Adrenal gland (tissue), 12 donors: ENCODE data around the gene SEC14L6. TPM values are rescaled to one million over a fixed set of nuclear protein-coding genes. Genes with fewer than 3 reads are reported as not detected.

Experiments
- DNase-seq, 7 donors: peaks; one replicate each; pipeline ENCODE4 v3.0.0-alpha.2; 2019 to 2020
- H3K27ac ChIP-seq, 5 donors: fragments of 200-600 bp; sonication (generic) in 4 of 5; 1 replicate in 3 of 5; 2 replicates in 2 of 5; pipeline versions ENCODE4 v1.5.1 to v1.8.0; 2016 to 2020; ENCODE audit warnings: mild to moderate bottlenecking in 1 of 5
- H3K27me3 ChIP-seq: fragments of 200-600 bp; 2 replicates; pipeline ENCODE4 v1.8.0; 2021
- H3K36me3 ChIP-seq, 2 donors: fragments of 200-600 bp; replicated peaks in 1 of 2; 1 replicate in 1 of 2; 2 replicates in 1 of 2; pipeline versions ENCODE4 v1.5.1 to v1.8.0; 2018 to 2022
- H3K4me1 ChIP-seq, 2 donors: fragments of 200-600 bp; replicated peaks in 1 of 2; 1 replicate in 1 of 2; 2 replicates in 1 of 2; pipeline versions ENCODE4 v1.5.1 to v1.8.0; 2018 to 2021
- H3K4me3 ChIP-seq, 4 donors: fragments of 200-600 bp; sonication (generic) in 3 of 4; one replicate each; pipeline ENCODE4 v1.5.1; 2016 to 2018
- H3K9me3 ChIP-seq, 3 donors: fragments of 200-600 bp; sonication (generic) in 1 of 3; replicated peaks in 1 of 3; 1 replicate in 2 of 3; 2 replicates in 1 of 3; pipeline versions ENCODE4 v1.5.1 to v1.8.0; 2016 to 2021
- POLR2A ChIP-seq, 2 donors: fragments of 450-650 bp; IDR thresholded peaks; one replicate each; pipeline ENCODE4 v1.6.1; 2017; ENCODE audit warnings: antibody characterized with exemption in 2 of 2, mild to moderate bottlenecking in 2 of 2, moderate library complexity in 1 of 2
- WGBS, 4 donors: extraction: QIAGEN DNeasy Blood & Tissue Kit in 2 of 4; methylation state at CpG; one replicate each; pipeline versions ENCODE4 v1.1.5 to v1.1.7; 2013 to 2017; 5-methylcytosine and 5-hydroxymethylcytosine counted together
- intact Hi-C, 2 donors: fragments of 100-400 bp; cut with DNase I; formaldehyde crosslinking; loops; one replicate each; pipeline versions ENCODE4 v1.14.1 to v1.15.0; 2022 to 2023
- polyA plus RNA-seq, 3 donors: library from polyadenylated mRNA; stranded (reverse); fragments of 200-250 nt in 2 of 3; fragments of 350-450 nt in 1 of 3; fragmentation: Illumina TruSeq in 1 of 3; extraction: RNeasy Lipid Tissue Mini Kit (QIAGEN cat#74804) in 1 of 3; gene quantifications; one replicate each; pipeline ENCODE4 v1.2.3, GENCODE V29; 2013 to 2014
- total RNA-seq, 9 donors: library from RNA; depleted of rRNA in 4 of 9; stranded (reverse); fragments of >200 nt in 4 of 9; fragments of 120-200 nt in 1 of 9; fragmentation: NEBNext Ultra II Directional in 1 of 9; extraction: Animal tissue kit (Norgen Biotek cat#: 25700) in 1 of 9; gene quantifications; one replicate each; pipeline versions ENCODE4 v1.1.0 to v1.2.4, GENCODE V29; 2013 to 2023
- TF ChIP-seq, protein P1 (sequence below), 6 experiments: fragments of 450-650 bp in 4 of 6; fragments of 200-600 bp in 2 of 6; sonication (generic) in 1 of 6; IDR thresholded peaks; 1 replicate in 5 of 6; 2 replicates in 1 of 6; pipeline versions ENCODE4 v1.5.1 to v1.8.0; 2016 to 2021; ENCODE audit warnings: antibody characterized with exemption in 6 of 6, mild to moderate bottlenecking in 2 of 6, moderate library complexity in 1 of 6
- donor health status: healthy with polysubstance abuse.
- donor health status: Bipolar disorder and iron deficiency.
- donor health status: DM: yes; HTN: yes; CAD: no.
- donor health status: DM: no; HTN: no; CAD: no.
- donor health status: DM: no; HTN: no; CAD: no.
- donor health status: DM: yes; HTN: yes; CAD: no.

SEC14L6 gene
- total and polyA plus RNA-seq, 12 donors = 0.19 to 4.3 (median 1.2) TPM; not detected in 1

DNA sequence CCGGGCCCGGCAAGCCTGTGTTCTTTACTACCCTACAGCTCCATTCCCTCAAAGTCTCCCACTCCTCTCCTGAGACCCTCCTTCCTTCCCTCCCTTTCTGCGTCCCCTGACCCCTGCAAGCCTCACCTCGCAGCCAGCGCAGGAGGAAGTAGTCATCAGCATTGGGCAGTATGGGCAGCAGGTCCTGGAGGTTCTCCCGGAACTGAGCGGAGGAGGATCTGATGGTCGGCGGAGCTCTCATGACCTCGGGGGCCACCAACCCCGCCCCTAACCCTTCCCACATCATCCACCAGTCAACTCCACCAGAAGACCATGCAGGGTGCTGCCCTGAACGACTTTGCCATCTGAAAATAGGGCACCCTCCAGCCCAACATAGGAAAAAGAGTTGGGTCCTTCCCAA is 43.0 kb downstream of the SEC14L6 start:
- peaks cover 5% of the 10 kb centered on the region for H3K27me3 ChIP-seq
- intact Hi-C loops = no loop called here
- TF ChIP-seq, protein P1, sequence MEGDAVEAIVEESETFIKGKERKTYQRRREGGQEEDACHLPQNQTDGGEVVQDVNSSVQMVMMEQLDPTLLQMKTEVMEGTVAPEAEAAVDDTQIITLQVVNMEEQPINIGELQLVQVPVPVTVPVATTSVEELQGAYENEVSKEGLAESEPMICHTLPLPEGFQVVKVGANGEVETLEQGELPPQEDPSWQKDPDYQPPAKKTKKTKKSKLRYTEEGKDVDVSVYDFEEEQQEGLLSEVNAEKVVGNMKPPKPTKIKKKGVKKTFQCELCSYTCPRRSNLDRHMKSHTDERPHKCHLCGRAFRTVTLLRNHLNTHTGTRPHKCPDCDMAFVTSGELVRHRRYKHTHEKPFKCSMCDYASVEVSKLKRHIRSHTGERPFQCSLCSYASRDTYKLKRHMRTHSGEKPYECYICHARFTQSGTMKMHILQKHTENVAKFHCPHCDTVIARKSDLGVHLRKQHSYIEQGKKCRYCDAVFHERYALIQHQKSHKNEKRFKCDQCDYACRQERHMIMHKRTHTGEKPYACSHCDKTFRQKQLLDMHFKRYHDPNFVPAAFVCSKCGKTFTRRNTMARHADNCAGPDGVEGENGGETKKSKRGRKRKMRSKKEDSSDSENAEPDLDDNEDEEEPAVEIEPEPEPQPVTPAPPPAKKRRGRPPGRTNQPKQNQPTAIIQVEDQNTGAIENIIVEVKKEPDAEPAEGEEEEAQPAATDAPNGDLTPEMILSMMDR (IDR thresholded peaks at IDR 0.05) = no peak
- no peak for TF ChIP-seq POLR2A (IDR thresholded peaks at IDR 0.05)

DNA sequence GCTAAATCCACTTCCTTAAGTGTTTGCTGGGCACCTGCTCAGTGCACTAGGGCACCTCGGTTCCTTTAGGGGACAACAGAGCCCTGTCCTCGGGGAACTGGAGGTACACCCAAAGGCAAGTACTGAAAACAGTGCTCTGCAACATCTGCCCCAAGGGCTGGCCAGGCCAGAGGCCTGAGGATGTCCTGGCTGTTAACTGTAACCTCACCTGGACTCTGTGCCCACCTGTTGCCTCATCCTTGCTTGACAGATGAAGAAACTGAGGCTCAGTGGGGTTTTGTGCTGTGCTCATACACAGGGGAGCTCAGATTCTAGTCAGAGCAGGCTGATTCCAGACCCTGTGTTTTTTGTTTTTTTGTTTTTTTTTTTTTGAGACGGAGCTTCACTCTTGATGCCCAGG is 43.6 kb downstream of the SEC14L6 start:
- H3K36me3 ChIP-seq = no peaks in the 10 kb centered on the region
- intact Hi-C loops = no loop called here
- 73 to 90% (median 79%) methylated on average over 3 of the region's 3 CpGs for WGBS, 4 donors
- no peaks in the 10 kb centered on the region for H3K9me3 ChIP-seq
- H3K4me1 ChIP-seq = no peaks in the 10 kb centered on the region
- TF ChIP-seq, protein P1 (IDR thresholded peaks at IDR 0.05) = no peak
- DNase-seq = no peak
- peaks cover 5% of the 10 kb centered on the region for H3K27me3 ChIP-seq
- H3K27ac ChIP-seq = no peak overlapping the region
- no peak overlapping the region for H3K4me3 ChIP-seq

More for the DNA sequence above, 43.0 kb downstream of the SEC14L6 start:
- no peak for DNase-seq
- Histone ChIP-seq H3K9me3 (no peaks in the 10 kb centered on the region), H3K4me3 (no peak overlapping the region), H3K27ac (no peak overlapping the region), H3K36me3 (no peaks in the 10 kb centered on the region), H3K4me1 (no peaks in the 10 kb centered on the region)
- 80 to 84% (median 81%) methylated on average over 7 to 12 of the region's 12 CpGs for WGBS, 4 donors

DNA sequence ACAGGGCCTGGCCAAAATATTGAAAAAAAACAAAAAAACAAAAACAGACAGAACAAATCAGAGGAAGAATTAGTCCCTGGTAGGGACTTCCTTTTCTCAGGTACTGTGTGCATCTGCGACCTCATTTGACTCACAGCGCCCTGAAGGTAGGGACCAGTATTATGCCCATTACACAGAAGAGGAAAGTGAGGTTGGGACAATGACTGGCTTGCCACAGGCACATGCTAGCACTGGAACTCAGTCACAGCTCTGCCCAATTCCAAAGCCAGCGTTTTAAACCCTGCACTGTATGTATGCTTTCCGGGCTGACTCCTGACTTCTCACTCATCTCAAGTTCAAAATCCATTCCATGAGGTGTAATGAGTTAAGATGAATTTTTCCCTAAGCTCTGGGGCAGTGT is 44.4 kb downstream of the SEC14L6 start:
- intact Hi-C loops = no loop called here
- DNase-seq = no peak
- 67 to 91% (median 80%) methylated on average over 4 of the region's 4 CpGs for WGBS, 4 donors
- Histone ChIP-seq H3K4me1 (no peaks in the 10 kb centered on the region), H3K9me3 (no peaks in the 10 kb centered on the region), H3K4me3 (no peak overlapping the region), H3K27ac (no peak overlapping the region), H3K36me3 (no peaks in the 10 kb centered on the region), H3K27me3 (peaks cover 5% of the 10 kb centered on the region)
- TF ChIP-seq, protein P1 (IDR thresholded peaks at IDR 0.05) = no peak
- TF ChIP-seq POLR2A (IDR thresholded peaks at IDR 0.05) = no peak

DNA sequence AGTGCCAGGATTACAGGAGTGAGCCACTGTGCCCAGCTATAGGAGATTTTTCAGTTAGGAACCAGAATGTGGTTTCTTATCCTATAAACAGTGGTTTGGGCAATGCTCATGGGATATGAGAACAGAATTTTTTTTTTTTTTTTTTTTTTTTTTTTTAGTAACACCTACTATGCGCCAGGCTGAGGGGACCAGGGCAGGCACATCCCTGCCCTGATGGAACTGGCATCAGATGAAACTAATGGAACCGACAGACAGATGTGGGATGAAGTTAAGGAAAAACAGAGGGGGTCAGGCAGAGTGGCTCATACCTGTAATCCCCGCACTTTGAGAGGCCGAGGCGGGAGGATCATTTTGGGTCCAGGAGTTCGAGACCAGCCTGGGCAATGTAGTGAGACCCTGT is 45.9 kb downstream of the SEC14L6 start:
- no peak for TF ChIP-seq POLR2A (IDR thresholded peaks at IDR 0.05)
- TF ChIP-seq, protein P1 (IDR thresholded peaks at IDR 0.05) = no peak
- Histone ChIP-seq H3K27me3 (peaks cover 3% of the 10 kb centered on the region), H3K36me3 (no peaks in the 10 kb centered on the region), H3K4me3 (no peak overlapping the region), H3K27ac (no peak overlapping the region), H3K9me3 (no peaks in the 10 kb centered on the region), H3K4me1 (no peaks in the 10 kb centered on the region)
- intact Hi-C loops = no loop called here
- 73 to 92% (median 81%) methylated on average over 6 of the region's 6 CpGs for WGBS, 4 donors
- DNase-seq = no peak
